IPS DF 19.7 (cell line): Measurements from ENCODE around the gene OAS3.

Experiments used
- DNase-seq: peaks from one replicate; pipeline ENCODE4 v3.0.0-alpha.2; 2013; ENCODE audit warnings: low read depth, low spot score

The OAS3 gene

DNA sequence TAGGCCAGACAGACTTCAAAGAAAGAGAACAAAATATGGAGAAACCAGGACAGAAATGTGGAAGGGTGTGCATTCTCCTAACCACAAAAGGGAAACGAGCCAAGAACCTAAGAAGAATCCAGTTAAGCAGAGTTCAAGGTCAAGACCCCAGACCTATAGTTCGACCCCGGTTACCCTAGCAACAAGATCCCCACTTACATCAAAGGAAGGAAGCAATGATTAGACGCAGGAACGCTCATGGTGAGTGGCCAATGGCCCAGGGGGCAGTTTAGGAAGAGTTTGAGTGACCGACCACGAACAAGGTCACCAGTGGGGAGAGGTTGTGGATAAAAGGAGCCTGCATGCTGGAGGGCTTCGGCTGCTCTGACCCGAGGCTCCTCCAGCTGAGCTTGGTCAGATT lies 76.3 kb downstream of the OAS3 start:
- no peak for DNase-seq

DNA sequence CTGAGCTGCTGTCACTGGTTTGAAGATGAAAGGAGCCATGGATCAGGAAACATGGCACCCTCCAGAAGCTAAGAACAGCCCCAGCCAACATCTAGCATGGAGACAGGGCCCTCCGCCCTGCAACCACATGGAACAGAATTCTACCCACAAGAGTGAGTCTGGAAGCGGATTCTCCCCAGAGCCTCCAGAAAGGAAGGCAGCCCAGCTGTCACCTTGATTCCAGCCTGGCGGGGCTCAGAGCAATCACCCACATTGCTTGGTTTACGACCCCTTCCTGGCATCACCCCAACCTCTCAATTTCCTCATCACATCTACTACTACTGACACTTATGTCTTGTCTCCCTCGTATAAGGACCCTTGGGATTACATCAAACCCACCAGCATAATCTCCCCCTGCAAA lies 78.5 kb downstream of the OAS3 start:
- no peak for DNase-seq

DNA sequence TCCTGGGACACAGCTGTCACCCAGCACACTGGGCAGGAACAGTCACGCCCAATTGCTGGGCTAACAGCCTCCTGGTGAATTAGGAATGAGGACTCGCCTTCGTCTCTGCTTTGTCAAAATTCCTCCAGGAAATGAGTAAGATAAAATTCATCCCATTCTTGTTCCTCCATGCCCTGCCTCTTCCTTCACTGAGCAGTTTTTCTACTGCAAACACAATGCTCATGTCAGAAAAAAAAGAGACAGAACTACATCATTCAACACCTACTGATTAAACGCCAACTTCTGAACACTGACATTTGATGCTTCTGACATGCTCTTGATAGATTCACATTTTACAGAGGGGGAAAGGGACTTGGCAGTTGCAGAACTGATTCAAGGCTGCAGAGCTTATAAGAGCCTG lies 80.8 kb downstream of the OAS3 start:
- no peak for DNase-seq

DNA sequence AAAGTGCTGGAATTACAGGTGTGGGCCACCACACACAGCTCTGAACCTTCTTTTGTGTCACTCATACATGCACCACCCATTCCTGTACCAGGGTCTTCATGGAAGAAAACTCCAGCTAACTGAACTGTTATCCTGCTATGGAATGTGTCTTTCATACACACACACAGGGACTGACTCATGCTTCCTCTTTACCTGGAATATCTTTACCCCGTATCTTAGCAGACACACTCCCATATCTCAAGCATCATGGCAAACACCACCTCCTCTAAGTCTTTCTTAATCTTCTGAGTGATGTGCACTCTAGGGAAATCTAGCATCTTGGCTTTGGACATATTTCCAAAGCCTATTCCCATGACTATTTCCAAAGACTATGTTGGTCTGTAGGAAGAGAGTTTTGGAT lies 83.2 kb downstream of the OAS3 start:
- DNase-seq: no peak
